Measurements from ENCODE around the gene ENG. TPM values are rescaled to one million over a fixed set of nuclear protein-coding genes. Genes with fewer than 3 reads are reported as not detected.

The ENG gene
- total and polyA plus RNA-seq, 8 donors = 4.0 to 58.5 (median 25.2) TPM

DNA sequence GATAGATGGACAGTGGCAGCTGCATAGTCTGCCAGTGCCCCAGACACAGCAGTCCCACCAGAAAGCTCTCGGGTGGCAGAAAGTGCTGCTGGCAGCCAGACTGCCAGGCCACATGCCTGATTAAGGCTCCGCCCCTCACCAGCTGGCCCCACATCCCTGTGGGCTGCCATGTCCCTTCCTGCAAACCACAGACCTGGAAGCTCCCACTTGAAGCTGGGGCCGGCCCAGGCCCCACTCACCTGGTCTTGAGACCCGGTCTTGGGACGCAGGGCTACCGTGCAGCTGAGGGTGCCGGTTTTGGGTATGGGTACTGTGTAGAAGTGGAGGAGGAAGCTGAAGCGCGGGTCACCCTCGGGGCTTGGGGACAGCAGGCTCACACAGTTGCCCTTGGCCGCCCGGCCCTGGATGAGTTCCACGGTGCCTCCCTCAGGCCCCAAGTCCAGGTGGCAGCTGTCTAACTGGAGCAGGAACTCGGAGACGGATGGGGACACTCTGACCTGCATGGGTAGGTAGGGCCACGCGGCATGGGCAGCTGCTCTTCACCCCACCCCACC is 36.5 kb downstream of the ENG start:
- TF ChIP-seq POLR2AphosphoS5 (IDR thresholded peaks at IDR 0.05) (no peak), POLR2A (IDR thresholded peaks at IDR 0.05) (no peak), EP300 (IDR thresholded peaks at IDR 0.05) (no peak)
- TF ChIP-seq, protein P1, sequence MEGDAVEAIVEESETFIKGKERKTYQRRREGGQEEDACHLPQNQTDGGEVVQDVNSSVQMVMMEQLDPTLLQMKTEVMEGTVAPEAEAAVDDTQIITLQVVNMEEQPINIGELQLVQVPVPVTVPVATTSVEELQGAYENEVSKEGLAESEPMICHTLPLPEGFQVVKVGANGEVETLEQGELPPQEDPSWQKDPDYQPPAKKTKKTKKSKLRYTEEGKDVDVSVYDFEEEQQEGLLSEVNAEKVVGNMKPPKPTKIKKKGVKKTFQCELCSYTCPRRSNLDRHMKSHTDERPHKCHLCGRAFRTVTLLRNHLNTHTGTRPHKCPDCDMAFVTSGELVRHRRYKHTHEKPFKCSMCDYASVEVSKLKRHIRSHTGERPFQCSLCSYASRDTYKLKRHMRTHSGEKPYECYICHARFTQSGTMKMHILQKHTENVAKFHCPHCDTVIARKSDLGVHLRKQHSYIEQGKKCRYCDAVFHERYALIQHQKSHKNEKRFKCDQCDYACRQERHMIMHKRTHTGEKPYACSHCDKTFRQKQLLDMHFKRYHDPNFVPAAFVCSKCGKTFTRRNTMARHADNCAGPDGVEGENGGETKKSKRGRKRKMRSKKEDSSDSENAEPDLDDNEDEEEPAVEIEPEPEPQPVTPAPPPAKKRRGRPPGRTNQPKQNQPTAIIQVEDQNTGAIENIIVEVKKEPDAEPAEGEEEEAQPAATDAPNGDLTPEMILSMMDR (IDR thresholded peaks at IDR 0.05) = no peak
- WGBS, 5 donors = 78 to 80% (median 80%) methylated on average over 15 to 17 of the region's 17 CpGs
- H3K4me3 ChIP-seq = no peak overlapping the region
- H3K27me3 ChIP-seq = no peaks in the 10 kb centered on the region
- no peaks in the 10 kb centered on the region for H3K9me3 ChIP-seq
- no peak overlapping the region for H3K27ac ChIP-seq
- peaks cover 0 to 3% (median 0%) of the 10 kb centered on the region in 4 donors for H3K4me1 ChIP-seq
- peaks cover 47 to 89% (median 86%) of the 10 kb centered on the region in 4 donors for H3K36me3 ChIP-seq
- DNase-seq = no peak
- intact Hi-C loops (cut with DNase I; ENCODE audit: low total_unique reads) = no loop called here

DNA sequence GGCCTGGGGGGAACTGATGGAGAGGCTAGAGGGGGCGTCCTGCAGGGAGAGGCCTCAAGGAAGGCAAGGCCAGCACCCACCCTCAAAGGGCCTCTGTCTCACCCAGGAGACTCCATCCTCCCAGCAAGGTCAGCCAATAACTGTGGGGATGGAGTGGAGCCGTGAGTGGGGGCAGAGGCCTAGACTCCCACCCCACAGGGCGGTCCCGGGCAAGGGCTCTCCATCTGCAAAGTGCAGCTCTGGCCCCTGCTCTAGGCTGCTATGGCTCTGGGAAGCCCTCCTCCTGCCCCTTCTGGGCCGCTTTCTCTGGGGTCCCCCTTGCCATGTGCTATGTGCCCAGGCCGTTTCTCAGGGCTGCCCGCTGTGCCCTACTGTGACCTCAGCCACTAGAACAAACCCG is 37.7 kb downstream of the ENG start:
- TF ChIP-seq POLR2AphosphoS5 (IDR thresholded peaks at IDR 0.05) = no peak

DNA sequence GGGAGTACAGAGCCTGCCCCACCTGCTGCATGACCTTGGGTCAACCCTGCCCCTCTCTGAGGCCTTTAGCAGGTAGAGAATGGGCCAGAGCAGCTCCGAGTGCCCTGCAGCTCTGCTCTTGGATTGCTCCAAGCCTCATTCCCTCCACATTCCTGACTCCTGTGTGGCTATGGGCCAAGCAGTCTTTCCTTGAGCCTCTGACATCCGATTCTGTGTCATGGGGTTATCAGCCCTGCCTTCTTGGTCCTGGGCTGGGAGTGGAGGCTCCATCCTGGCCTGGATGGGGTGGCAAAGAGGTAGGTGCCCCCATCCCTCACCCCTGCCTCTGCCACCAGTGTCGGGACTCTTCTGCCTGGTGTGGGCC is 38.1 kb downstream of the ENG start:
- Histone ChIP-seq H3K4me3 (no peak overlapping the region), H3K27me3 (no peaks in the 10 kb centered on the region), H3K27ac (no peak overlapping the region), H3K36me3 (peaks cover 58 to 100% (median 95%) of the 10 kb centered on the region in 4 donors), H3K4me1 (peaks cover 0 to 3% (median 0%) of the 10 kb centered on the region in 4 donors), H3K9me3 (no peaks in the 10 kb centered on the region)
- WGBS, 5 donors = 44 to 64% (median 50%) methylated on average over 3 of the region's 3 CpGs
- no peak for DNase-seq
- no peak for TF ChIP-seq POLR2AphosphoS5 (IDR thresholded peaks at IDR 0.05)
- no peak for TF ChIP-seq POLR2A (IDR thresholded peaks at IDR 0.05)
- TF ChIP-seq EP300 (IDR thresholded peaks at IDR 0.05) = no peak
- TF ChIP-seq, protein P1 (IDR thresholded peaks at IDR 0.05) = no peak
- intact Hi-C loops (cut with DNase I; ENCODE audit: low total_unique reads) = no loop called here

More for the DNA sequence above, 37.7 kb downstream of the ENG start:
- WGBS, 5 donors = 80 to 96% (median 88%) methylated on average over 7 to 8 of the region's 8 CpGs
- intact Hi-C loops (cut with DNase I; ENCODE audit: low total_unique reads) = no loop called here
- Histone ChIP-seq H3K27me3 (no peaks in the 10 kb centered on the region), H3K4me3 (no peak overlapping the region), H3K9me3 (no peaks in the 10 kb centered on the region), H3K36me3 (peaks cover 54 to 98% (median 94%) of the 10 kb centered on the region in 4 donors), H3K4me1 (peaks cover 0 to 3% (median 0%) of the 10 kb centered on the region in 4 donors), H3K27ac (no peak overlapping the region)
- no peak for DNase-seq

DNA sequence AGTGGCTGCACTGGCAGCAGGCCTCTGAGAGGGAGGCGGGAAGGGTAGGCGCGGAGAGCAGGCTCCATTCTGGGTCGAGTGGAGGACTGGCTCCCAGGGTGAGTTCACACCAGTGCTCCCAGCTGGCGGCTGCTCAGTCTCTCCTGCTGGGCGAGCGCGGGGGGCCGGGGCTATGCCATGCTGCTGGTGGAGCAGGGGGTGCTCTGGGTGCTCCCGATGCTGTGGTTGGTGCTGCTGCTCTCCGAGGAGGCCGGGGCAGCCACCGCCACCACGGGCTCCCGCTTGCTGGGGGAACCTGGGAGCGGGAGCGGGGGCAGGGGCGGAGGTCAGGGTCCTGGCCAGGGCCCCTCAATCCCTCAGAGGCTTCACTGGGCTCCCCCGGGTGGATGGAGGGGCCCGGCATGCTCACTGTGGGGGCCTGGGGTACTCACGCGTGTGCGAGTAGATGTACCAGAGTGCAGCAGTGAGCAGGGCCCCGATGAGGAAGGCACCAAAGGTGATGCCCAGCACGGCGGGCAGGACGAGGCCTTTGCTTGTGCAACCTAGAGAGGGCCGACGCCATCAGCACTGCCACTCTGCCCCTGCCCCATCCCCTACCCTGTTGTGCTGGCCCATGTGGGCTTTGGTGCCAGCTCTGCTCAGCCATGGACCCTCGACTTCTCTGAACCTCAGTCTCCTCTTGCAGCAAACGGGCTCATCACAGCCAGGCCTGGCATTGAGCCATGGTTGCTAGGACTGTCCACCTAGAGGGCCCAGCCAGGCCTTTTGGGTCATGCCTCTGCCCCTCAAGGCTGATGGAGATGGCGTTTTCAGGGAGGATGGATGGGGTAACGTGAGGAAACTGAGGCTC is 38.7 kb downstream of the ENG start:
- no peaks in the 10 kb centered on the region for H3K9me3 ChIP-seq
- intact Hi-C loops (cut with DNase I; ENCODE audit: low total_unique reads) = no loop called here
- H3K27ac ChIP-seq = no peak overlapping the region
- peaks cover 62 to 99% (median 95%) of the 10 kb centered on the region in 4 donors for H3K36me3 ChIP-seq
- no peak for DNase-seq
- H3K4me1 ChIP-seq = peaks cover 0 to 3% (median 0%) of the 10 kb centered on the region in 4 donors
- TF ChIP-seq POLR2A (IDR thresholded peaks at IDR 0.05) = no peak
- no peak for TF ChIP-seq POLR2AphosphoS5 (IDR thresholded peaks at IDR 0.05)
- TF ChIP-seq, protein P1 (IDR thresholded peaks at IDR 0.05) = no peak
- TF ChIP-seq EP300 (IDR thresholded peaks at IDR 0.05) = no peak
- H3K4me3 ChIP-seq = no peak overlapping the region
- 89 to 90% (median 89%) methylated on average over 17 to 33 of the region's 33 CpGs for WGBS, 5 donors
- no peaks in the 10 kb centered on the region for H3K27me3 ChIP-seq

Measured in stomach (tissue), 9 donors.